ENCODE results near the gene MACO1.
"Not testable (repeated sequence)": the region's sequence is repeated elsewhere in the genome, so short reads cannot be mapped to it uniquely, and the experiment has no call there.

MACO1 gene

DNA sequence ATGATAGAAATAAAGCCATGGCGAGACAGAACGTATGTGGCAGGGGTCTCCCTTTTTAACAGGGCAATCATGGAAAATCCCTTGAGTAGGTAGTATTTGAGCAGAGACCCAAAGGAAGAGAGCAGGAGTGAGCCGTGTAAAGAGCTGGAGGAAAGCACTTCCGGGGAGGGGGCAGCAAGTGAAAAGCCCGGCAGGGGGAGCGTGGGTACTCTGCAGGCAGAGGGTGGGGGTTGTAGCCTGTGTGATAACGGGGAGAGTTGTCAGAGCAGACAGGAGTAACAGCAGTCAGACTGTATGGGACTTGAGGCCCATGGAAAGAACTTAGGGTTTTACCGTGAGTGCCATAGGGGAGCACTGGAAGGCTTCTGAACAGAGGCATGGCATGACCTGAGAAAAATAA, 61.6 kb downstream of the MACO1 start:
- DNase-seq, result no peak

DNA sequence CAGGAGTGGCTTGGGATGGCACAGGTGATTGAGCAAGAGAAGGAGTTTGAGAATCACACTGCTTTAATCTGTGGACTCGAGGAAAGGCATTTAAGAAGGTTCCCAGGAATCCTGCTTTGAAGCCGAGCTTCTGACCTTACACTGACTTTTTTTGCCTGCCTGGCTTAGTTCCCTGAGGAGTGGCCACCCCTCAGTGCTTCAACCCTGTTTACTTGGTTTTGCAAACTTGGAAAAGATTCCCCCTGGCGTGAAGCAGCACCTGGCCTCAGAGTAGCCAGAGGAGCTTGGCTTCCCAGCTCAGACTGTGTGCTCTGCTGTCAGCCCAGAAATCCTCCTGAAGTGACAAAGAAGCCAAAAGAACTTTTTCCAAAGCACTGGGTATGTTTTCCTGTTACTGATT, 64.3 kb downstream of the MACO1 start:
- no peak for DNase-seq

DNA sequence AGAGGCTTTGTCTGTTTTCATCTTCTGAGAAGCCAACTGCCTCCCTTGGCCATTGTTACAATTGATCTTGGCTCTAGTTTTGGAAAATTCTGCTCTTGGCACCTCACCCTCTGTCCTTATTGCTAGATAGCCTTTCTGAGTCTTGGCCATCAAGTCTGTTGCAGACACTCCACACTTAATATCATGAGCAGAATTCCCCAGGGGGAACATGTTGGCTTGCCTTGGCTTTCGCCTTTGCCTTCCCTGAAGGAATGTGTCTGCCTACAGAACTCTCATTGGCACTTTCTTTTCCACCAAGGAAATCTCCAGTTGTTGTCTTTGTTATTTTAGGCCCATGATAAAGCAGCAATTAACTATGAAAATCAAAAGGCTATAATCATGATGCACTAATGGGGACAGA, 70.0 kb downstream of the MACO1 start:
- DNase-seq, result no peak

DNA sequence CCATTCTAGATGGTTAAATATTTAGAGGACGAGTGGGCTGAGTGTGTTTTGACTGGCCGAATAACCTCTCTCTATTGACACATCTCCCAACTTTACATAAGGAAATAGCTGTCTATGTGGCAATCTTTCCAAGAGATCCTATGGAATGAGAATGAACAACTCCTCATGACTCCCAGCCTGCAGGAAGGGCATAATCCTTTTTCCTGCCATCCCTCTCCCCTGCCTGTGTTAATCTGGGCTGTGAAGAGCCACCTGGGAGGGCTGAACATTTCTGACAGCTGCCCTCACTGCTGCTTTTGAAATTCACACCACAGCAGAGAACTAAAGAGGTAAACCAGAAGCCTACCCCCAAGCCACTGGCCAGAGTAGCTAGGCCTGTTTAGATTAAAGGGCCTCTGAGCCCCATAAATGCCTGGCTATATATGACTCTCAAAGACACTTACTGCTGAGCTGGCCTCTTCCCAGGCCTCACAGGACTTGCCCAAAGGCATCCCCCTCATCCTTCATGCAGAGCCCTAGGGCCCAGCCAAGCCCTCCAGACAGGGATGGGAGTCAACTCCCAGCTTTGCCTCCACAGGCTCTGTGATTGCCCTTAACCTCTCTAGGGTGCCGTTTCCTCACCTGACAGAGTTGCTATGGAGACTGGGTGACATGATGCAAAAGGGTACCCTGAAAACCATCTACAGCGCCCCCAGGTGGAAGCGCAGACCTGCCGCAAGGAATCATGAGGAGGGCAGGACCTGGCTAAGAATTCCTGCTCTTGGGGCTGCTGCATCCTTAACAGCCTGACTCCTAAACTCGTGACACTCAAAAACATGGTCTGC, 70.8 kb downstream of the MACO1 start:
- peak; percentile 16 for DNase-seq

DNA sequence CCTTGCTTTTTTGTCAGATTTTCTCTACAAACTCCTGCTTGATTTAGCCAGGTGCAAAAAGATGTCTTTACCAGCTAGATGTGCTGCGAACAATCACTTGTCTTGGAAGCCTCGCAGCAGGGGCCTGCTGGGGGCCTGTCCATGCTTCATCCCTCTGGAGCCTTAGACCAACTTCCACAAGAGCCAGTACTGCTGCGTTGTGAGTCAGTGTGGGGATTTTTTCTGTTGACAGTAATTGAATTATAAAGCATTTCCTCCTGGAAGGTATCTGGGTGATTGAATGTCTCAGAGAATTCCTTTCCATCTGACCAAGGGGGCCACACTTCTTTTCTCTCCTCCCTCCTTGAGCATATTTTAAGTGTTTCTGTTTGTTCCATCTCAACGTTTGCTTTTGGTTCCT, 72.3 kb downstream of the MACO1 start:
- no peak for DNase-seq

DNA sequence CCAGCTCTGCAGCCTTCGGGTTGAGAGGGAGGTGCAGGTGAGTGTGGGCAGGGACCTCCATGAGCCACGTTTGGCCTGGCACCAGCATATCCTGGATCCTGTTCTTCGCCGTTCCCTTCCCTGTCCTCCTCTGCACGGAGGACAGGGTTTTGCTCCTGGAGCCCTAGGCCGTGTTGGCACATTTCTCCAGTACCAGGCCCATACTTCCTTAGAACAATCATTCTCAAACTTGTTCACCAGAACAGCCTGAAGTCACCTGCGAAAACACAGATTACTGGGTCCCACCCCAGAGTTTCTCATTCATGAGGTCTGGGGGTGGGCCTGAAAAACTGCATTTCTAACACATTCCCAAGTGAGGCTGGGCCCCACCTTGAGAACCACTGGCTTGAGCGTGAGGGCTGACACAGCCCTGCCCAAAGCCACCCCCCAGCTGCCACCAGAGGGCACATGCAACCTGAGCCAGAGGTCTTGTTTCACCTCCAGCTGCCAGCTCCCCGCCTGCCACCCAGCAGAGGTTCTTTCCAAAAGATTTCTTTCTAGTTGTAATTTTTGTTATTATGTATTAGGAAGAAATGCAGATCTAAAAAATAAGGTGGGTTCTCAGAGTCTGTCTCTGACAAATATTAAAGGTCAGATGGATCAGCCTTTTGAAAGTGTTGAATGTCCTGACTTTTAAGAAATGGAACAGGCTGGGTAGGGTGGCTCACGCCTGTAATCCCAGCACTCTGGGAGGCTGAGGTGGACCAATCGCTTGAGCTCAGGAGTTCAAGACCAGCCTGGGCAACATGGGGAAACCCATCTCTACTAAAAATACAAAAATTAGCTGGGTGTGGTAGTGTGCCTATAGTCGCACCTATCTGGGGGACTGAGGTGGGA, 73.1 kb downstream of the MACO1 start:
- DNase-seq, result peak; percentile 85

DNA sequence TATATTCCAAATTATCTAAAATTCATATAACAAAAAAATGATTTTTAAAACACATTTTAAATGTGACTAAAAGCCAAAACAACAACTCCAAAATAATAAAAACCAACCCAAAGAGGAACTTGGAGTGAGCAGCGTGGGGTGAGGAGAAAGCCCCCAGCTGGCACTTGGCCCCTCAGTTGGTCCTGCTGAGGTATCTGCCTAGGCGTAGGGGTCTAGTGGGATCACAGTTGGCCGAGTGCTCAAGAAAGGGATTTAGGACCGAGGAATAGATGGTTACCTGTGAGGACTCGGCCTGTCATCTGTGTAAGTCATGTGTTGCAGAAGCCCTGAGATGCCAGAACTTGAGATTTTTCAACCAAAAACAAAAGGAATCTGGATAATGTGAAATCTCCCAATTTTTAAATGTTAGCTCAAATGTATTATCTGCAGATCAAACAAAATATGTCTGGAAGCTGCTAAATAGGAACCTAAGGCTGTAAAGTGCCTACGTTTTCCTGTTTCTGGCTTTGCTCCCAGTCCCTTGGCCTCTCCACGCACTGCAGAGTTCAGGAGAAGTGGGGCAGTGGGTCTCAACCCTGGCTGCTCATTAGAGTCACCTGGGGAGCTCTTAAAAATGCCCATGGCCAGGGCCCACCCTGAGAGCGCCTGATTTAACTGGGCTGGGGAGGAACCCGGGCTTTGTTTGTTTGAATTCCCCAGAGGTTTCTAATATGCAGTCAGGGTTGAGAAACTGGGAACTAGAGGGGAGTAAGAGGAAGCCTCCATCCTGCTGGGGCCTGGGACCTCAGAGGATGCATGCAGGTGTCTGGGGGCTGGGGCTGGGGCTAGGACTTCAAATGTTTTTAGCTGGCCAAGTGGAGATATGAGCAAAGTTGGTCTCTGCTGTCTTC, 74.3 kb downstream of the MACO1 start:
- DNase-seq, result no peak

DNA sequence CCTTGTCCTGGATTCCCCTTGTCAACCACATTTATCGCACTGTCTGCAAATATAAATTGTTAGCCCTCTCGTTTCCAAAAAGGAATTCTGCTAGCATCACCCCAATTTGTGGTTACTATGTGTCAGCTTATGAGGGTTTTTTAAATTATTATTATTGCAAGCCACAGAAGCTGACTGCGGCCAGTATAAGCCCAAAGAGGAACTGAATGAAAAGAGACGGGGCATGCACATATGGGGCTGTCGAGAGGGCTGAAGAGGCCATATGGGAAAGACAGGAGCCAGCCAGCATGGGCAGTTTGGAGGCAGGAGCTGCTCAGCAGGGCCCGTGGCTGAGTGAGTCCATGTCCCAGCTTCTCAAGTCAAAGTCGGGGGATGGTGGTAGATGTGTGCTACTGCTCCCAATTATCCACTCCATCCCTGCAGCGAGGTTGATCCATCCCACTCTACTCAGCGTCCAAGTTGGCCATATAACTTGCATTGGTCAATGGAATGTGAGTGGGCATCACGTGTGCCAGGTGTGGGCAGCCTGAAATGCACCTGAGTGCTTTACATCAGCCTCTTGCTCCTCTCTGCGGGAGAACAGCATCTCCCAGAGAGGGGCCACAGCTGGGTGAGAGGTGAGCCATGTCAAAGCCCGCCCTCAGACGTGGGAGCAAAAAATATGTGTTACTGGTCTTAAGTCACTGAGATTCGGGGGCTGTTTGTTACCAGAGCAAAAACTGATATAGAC, 75.1 kb downstream of the MACO1 start:
- no peak for DNase-seq

DNA sequence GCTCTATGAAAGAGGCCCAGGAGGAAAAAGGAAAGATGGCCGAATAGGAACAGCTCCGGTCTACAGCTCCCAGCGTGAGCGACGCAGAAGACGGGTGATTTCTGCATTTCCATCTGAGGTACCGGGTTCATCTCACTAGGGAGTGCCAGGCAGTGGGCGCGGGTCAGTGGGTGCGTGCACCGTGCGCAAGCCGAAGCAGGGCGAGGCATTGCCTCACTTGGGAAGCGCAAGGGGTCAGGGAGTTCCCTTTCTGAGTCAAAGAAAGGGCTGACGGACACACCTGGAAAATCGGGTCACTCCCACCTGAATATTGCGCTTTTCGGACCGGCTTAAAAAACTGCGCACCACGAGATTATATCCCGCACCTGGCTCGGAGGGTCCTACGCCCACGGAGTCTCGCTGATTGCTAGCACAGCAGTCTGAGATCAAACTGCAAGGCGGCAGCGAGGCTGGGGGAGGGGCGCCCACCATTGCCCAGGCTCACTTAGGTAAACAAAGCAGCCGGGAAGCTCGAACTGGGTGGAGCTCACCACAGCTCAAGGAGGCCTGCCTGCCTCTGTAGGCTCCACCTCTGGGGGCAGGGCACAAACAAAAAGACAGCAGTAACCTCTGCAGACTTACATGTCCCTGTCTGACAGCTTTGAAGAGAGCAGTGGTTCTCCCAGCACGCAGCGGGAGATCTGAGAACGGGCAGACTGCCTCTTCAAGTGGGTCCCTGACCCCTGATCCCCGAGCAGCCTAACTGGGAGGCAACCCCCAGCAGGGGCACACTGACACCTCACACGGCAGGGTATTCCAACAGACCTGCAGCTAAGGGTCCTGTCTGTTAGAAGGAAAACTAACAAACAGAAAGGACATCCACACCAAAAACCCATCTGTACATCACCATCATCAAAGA, 76.1 kb downstream of the MACO1 start:
- not testable (repeated sequence) for DNase-seq

DNA sequence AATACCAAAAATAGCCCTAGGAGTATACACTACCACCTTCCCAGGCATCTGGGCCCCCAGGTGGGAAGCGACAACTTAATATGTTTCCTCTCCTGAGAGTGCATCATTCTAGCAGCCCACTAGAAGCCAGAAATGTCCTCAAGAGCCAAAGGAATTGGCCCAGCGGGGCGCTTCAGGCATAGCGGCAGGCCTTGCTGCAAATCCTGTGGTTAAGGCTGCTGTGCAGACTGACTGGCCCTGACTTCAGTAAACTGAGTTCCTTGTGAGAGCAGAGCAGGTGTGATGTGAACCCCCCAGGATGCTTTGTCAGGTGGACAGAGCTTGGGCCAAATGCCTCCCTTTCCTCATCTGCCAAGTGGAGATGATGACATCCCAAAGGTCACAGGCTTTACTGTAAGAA, 83.0 kb downstream of the MACO1 start:
- DNase-seq, result no peak

DNA sequence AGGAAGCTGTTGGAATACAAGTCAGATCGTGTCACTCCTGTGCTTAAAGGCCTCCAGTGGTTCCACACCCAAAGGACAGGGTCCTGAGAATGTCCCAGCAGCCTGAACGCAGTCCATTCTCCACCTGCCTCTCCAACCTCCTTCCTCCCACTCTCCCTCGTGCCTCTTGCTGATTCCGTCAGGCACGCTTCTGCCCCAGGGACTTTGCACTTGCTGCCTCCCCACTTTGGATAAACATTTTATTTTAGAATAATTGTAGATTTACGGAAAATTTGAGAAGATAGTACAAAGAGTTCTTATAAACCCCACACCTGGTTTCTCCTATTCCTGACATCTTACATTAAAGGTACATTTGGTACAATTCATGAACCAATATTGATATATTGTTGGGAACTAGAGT, 84.3 kb downstream of the MACO1 start:
- no peak for DNase-seq

DNA sequence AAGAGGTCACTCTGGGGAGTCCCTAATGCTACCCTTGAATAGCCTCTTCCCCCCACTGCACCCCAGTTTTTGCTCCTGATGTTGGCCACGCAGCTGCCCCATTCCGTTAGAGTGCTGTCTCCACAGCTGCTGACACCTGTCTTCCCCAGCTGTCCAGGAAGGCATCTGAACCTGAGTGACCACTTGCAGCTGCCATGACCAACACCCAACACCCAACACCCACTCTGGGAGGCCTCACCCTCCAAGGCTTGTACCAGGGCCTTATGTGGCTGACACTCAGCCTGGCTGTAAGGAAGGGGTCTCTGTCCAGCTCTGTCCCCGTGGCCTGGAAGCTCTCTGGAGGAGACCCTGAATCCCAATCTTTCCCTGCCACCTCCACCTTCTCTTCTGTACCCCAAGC, 86.0 kb downstream of the MACO1 start:
- no peak for DNase-seq

DNA sequence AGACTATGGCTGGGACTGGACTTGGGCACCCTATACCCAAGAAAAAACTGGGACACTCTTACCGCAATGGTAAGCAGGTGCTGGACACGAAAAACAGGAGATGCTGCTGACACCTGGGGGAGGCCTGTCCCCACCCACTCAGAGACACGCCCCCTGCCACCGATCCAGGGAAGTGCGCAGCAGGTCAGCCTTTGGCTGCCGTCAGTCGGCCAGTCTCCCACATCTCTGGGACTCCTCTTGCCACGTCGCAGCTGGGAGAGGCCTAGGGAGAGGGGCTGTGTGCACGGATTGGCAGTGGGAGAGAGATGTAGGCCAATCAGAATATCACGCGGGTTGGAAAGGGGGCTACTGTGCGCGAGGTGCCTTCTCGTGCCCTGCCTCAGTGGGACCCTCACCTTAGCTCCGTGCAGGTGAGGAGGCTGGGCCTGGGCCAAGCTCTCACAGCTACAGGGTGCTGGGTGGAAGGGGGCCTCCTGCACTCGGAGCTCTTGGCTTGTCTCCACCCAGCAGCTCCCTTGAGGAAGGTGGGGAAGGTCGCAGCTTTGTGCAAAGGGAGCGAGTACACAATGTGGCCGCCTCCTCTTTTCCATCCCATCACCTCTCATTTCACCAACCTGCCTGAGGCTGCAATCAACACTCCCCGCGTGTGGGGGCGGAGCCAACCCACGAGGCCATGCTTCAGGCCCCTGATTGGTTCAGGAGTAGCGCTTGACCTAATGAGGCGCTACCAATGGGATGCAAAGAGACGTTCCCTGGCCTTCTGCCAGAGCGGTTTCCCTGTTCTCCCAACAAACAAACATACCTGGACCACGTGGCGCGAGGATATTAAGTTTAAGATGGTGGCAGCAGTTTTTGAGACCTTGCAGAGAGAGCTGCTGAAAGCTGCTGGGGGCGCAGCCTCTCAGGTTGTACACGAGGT, 87.0 kb downstream of the MACO1 start:
- DNase-seq, result no peak

DNA sequence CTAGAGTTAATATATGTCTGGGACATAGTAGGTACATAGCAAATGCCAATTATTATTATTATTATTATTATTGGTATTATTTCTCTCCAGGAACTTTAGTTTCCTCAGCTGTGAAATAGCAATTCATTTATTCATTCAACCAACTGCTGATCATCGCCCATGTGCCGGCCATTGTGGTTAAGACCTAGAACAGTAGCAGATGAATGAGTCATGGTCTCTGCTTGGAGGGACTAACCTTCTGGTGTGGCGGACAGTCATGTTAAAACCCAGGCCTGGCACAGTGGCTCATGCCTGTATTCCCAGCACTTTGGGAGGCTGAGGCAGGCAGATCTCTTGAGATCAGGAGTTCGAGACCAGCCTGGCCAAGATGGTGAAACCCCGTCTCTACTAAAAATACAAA, 88.9 kb downstream of the MACO1 start:
- no peak for DNase-seq

DNA sequence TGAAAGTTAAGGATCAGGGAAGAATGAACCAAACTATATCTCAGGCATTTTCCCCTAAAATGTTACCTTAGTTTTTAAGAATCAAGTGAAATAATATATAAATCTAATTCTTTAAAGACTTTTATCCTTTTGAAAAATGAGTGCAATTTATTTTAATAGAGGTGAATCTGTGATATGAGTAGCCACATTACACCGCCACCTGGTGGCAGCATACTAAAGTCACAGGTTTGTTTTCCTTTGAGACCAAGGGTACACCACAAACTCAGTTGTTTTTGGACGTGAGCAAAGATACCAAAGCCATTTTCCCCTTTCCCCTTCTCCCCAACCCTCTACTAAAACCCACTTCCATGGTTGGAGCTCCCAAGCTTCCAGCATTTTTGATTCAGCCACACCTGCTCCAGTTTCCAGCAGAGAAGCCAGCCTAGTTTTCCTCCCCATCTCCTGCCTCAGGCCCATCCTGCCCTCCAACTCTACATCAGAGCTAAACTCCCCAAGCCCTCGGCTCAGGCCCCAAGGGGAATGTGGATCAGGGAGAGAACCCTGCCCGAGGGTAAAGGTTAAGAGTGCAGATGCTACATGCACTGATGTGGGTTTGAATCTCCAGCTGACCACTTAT, 89.9 kb downstream of the MACO1 start:
- DNase-seq, result peak; percentile 89

DNA sequence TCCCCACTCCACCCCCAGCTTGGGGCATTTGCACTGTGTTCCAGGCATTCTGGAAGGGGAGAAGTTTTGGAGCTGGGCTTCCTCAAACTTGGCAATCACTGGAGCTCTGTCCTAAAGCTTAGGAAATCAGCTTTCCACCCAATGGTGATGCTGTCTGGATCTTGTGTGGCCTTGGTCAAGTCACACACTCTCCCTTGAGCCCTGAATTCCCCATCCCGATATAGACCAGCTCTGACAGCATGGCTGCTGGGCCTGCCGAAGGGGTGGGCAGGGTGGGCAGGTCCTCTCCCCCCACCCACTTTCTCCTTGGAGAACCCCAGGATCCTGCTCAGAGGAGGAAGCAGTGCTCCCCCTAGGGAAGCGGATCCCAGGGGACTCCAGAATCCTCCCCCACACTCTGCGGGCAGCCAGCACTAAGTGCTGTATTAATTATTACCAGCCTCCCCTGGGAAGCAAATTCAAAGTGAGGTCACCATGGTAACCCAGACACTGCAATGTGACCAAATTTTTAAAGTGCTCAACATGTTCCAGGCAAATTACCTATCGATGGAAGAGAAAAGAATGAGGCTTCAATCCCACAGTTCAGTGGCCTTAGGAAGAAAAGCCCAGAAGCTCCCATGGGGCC, 91.4 kb downstream of the MACO1 start:
- no peak for DNase-seq

DNA sequence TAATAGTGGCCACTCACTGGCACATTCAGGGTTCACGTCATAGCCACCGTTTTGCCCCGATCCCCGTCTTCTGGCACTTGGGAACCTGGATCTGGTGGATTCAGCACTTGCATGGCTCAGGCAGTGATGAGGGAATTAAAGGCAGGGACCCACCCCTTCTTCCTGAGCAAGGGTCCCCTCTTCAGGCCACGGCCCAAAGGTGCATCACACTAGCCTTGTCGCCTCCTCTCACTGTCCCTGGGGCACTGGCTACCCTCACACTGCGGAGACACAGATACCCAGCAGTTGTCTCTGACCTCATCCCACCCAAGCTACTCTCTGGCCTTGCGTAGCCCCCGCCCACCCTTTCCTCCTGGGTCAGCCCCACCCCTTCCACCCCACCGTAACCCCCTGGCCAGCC, 92.8 kb downstream of the MACO1 start:
- DNase-seq, result no peak

DNA sequence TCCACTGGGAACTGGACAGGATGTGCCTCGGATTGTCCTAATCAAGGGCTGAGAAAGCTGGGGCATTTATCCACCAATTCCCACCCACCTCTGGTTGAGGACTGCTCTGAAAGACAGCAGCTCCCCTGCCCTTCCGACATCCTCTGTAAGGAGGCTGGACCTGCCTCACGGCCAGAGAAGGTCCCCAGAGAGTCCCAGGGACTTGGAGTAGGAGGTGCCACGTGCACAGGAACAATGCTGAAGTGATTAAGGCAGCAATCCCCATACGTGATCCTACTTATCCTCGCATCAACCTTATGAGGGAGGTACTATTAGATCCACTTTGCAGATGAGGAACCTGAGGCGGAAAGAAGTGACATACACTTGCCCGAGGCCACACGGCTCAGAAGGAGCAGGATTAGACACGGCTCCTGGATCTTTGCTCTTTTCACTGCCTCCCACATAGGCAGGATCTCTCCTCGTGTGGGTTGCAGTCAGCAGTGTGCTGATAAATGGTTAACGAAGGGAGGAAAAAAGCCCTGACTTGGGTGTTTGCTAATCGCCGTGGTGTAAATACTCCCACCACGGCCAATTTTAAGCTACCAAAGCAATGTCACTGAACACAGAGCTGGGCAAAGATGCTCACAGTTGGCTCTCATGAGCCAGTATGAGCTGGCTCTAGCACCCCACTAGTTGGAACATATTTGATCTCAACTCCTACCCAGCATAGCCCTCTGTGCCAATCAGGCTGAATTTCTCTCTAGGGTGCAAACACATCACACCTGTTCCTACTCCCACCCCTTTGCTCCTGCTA, 94.1 kb downstream of the MACO1 start:
- no peak for DNase-seq

DNA sequence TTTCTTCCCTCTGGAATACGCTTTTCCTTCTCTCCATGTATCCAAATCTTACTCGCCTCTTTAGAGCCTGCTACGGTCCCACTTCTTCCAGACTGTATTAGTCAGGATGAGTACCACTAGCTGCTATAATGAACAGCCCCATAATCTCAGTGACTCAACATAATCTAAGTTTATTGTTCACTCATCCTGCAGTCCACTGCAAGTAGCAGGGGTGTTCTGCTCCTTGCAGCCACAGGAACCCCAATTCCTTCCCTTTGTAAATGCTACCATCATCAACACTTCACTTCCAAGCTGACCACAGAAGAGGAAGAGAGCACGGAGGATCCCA, 94.6 kb downstream of the MACO1 start:
- no peak for DNase-seq

Measured in CD4-positive, alpha-beta T cell treated with Interleukin-17A for 4 hours (primary cell).